HepG2 (cell line): ENCODE results near the gene PLD2. TPM values are rescaled to one million over a fixed set of nuclear protein-coding genes. Genes with fewer than 3 reads are reported as not detected.

Experiments used
- AHDC1 ChIP-seq: sonication (generic); formaldehyde crosslinking; IDR thresholded peaks from 2 replicates; pipeline ENCODE4 v1.5.1; 2020; ENCODE audit warnings: mild to moderate bottlenecking, missing genetic modification reagents, borderline replicate concordance
- ASH2L ChIP-seq: fragments of 300-600, 200-600 bp; sonication (generic); IDR thresholded peaks from 2 replicates; pipeline ENCODE4 v1.7.0; 2017; ENCODE audit warnings: low read depth, mild to moderate bottlenecking, moderate library complexity, mixed read lengths, low read length; ENCODE audit not compliant: insufficient read length
- E2F1 ChIP-seq: sonication (generic); formaldehyde crosslinking; IDR thresholded peaks from 2 replicates; pipeline ENCODE4 v1.5.0; 2020; ENCODE audit warnings: missing genetic modification reagents
- ELK4 ChIP-seq: sonication (generic); formaldehyde crosslinking; IDR thresholded peaks from 2 replicates; pipeline ENCODE4 v1.9.0; 2021; ENCODE audit warnings: missing genetic modification reagents, borderline replicate concordance
- HMGXB3 ChIP-seq: sonication (generic); formaldehyde crosslinking; IDR thresholded peaks from 2 replicates; pipeline ENCODE4 v1.4.0; 2020; ENCODE audit warnings: missing genetic modification reagents, borderline replicate concordance
- KLF13 ChIP-seq: sonication (generic); formaldehyde crosslinking; IDR thresholded peaks from 2 replicates; pipeline ENCODE4 v1.4.0; 2020; ENCODE audit warnings: mild to moderate bottlenecking, missing genetic modification reagents
- RFXAP ChIP-seq: sonication (generic); formaldehyde crosslinking; IDR thresholded peaks from 2 replicates; pipeline ENCODE4 v1.4.0; 2020; ENCODE audit warnings: missing genetic modification reagents, borderline replicate concordance
- SCMH1 ChIP-seq: sonication (generic); formaldehyde crosslinking; IDR thresholded peaks from 2 replicates; pipeline ENCODE4 v1.9.0; 2021; ENCODE audit warnings: missing genetic modification reagents, mild to moderate bottlenecking, borderline replicate concordance
- TFDP1 ChIP-seq: IDR thresholded peaks from 2 replicates; pipeline ENCODE4 v1.6.1; 2016; ENCODE audit warnings: missing compliant biosample characterization, missing genetic modification reagents, borderline replicate concordance
- ZNF101 ChIP-seq: sonication (generic); formaldehyde crosslinking; IDR thresholded peaks from 2 replicates; pipeline ENCODE4 v1.4.0; 2020; ENCODE audit warnings: mild to moderate bottlenecking, low read depth, missing genetic modification reagents, borderline replicate concordance
- ZNF562 ChIP-seq: sonication (generic); formaldehyde crosslinking; IDR thresholded peaks from 2 replicates; pipeline ENCODE4 v1.8.0; 2022; ENCODE audit warnings: missing genetic modification reagents, borderline replicate concordance
- ZSCAN22 ChIP-seq: sonication (generic); formaldehyde crosslinking; IDR thresholded peaks from 2 replicates; pipeline ENCODE4 v1.4.0; 2020; ENCODE audit warnings: mild to moderate bottlenecking, missing genetic modification reagents
- polyA plus RNA-seq, 8 experiments: library from polyadenylated mRNA; depleted of rRNA in 3 of 8; stranded (reverse) in 7 of 8; unstranded in 1 of 8; fragments of >200 nt; fragmentation: Illumina TruSeq in 4 of 8; extraction: Trizol in 4 of 8; gene quantifications; 2 replicates each; pipeline versions ENCODE4 v1.2.1 to v1.2.3, GENCODE V29; 2011 to 2016; ENCODE audit warnings: low read depth in 4 of 8, missing spikeins in 1 of 8, mixed read lengths in 1 of 8; ENCODE audit not compliant: insufficient read depth in 1 of 8
- total RNA-seq, 5 experiments: library from RNA; depleted of rRNA; stranded (reverse); fragments of >200 nt; fragmentation: Illumina TruSeq; extraction: Trizol; gene quantifications; 2 replicates each; pipeline ENCODE4 v1.2.3, GENCODE V29; 2016; ENCODE audit warnings: low read depth in 1 of 5

The PLD2 gene
- total and polyA plus RNA-seq, 2 of the 13 experiments (the other 11 are each of a cell fraction or from before 2014, with no cell fraction given) = 13.4 to 29.7 TPM

GRCh38 chr17:4788807-4789700 lies 17.9 kb upstream of the PLD2 start, which contains the start of gene GLTPD2 (continued):
- TF ChIP-seq ZSCAN22 (CRISPR knock-in tag) (no peak), ELK4 (CRISPR knock-in tag) (no peak), ASH2L (no peak), HMGXB3 (peak; percentile 49; the same call in 1 of the 2 replicates), SCMH1 (no peak), ZNF101 (no peak), E2F1 (CRISPR knock-in tag) (no peak; the same call in 1 of the 2 replicates), KLF13 (no peak), AHDC1 (CRISPR knock-in tag) (no peak; the same call in 1 of the 2 replicates), TFDP1 (CRISPR knock-in tag) (peak; percentile 55; the same call in 1 of the 2 replicates), ZNF562 (CRISPR knock-in tag) (no peak), RFXAP (CRISPR knock-in tag) (no peak; the same call in 1 of the 2 replicates)
